ENCODE data around the gene MDH2. TPM values are rescaled to one million over a fixed set of nuclear protein-coding genes. Genes with fewer than 3 reads are reported as not detected.
"Not testable (repeated sequence)": the region's sequence is repeated elsewhere in the genome, so short reads cannot be mapped to it uniquely, and the experiment has no call there.

MDH2 gene
- total RNA-seq, 2 experiments from 2014 or later, result 148 to 166 TPM

DNA sequence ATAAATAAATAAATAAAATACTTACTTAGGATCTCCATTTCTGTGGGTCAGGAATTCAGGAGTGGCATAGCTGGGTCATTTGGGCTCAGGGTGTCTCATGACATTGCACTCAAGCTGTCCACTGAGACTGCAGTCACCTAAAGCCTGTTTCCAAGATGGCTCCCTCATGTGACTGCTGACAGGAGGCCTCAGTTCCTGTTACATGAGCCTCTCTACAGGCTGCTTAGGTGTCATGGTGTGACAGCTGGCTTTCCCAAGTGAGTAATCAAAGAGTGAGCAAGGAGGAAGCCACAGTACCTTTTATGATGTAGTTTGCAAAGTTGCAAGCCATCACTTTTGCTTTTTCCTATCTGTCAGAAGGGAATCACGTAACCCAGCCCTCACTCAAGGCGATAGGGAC lies 55.9 kb downstream of the MDH2 start:
- H3K27ac Mint-ChIP-seq, result not testable (repeated sequence)

DNA sequence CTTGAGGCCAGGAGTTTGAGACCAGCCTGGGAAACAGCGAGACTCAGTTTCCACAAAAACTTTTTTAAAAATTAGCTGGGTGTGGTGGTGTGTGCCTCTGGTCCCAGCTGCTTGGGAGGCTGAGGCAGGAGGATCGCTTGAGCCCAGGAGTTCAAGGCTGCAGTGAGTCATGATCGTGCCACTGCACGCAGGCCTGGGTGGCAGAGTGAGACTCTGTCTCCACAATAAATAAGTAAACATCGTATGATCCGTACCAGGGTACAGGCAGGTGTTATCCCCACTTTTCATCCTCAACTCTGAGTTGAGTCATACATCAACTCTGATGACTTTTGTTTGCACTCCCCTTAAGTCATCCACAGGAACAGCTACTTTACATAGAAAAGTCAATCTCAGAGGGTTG lies 58.2 kb downstream of the MDH2 start:
- DNase-seq; CTCF ChIA-PET; H3K27ac Mint-ChIP-seq; H3K9me3 Mint-ChIP-seq (ENCODE audit: insufficient read depth); H3K4me1 Mint-ChIP-seq (ENCODE audit: low read depth); ATAC-seq; H3K4me3 Mint-ChIP-seq; POLR2A ChIA-PET; H3K27me3 Mint-ChIP-seq (ENCODE audit: low read depth); H3K36me3 Mint-ChIP-seq (ENCODE audit: low read depth): not testable (repeated sequence)

More for the DNA sequence above, 55.9 kb downstream of the MDH2 start:
- ATAC-seq; POLR2A ChIA-PET; H3K9me3 Mint-ChIP-seq (ENCODE audit: insufficient read depth); H3K4me1 Mint-ChIP-seq (ENCODE audit: low read depth); CTCF ChIA-PET; H3K36me3 Mint-ChIP-seq (ENCODE audit: low read depth); H3K4me3 Mint-ChIP-seq; DNase-seq; H3K27me3 Mint-ChIP-seq (ENCODE audit: low read depth): not testable (repeated sequence)

DNA sequence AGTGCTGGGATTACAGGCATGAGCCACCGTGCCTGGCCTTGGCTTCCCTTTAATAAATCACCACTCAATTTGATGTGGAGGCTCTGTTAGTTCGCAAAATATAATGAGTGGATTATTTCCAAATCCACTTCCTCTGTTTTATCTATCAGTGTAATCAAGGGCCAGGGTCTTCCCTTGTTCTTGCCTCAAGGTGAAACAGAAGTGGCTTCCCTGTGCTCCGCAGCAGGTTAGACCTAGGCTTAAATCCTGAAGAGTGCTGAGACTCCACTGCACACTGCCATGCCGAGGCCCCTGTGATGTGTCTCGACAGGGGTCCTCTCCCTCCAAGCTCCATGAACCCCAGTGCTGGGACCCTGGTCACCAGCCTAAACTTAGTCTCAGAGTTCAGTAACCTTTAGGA lies 59.0 kb downstream of the MDH2 start:
- Mint-ChIP-seq H3K9me3 (ENCODE audit: insufficient read depth) (no peaks in the 10 kb centered on the region), H3K27me3 (ENCODE audit: low read depth) (no peaks in the 10 kb centered on the region), H3K4me1 (ENCODE audit: low read depth) (no peaks in the 10 kb centered on the region), H3K4me3 (no peak overlapping the region), H3K27ac (no peak overlapping the region), H3K36me3 (ENCODE audit: low read depth) (no peaks in the 10 kb centered on the region)
- DNase-seq, result no peak
- ChIA-PET POLR2A (no interaction called here), CTCF (no interaction called here)
- ATAC-seq, result no peak

DNA sequence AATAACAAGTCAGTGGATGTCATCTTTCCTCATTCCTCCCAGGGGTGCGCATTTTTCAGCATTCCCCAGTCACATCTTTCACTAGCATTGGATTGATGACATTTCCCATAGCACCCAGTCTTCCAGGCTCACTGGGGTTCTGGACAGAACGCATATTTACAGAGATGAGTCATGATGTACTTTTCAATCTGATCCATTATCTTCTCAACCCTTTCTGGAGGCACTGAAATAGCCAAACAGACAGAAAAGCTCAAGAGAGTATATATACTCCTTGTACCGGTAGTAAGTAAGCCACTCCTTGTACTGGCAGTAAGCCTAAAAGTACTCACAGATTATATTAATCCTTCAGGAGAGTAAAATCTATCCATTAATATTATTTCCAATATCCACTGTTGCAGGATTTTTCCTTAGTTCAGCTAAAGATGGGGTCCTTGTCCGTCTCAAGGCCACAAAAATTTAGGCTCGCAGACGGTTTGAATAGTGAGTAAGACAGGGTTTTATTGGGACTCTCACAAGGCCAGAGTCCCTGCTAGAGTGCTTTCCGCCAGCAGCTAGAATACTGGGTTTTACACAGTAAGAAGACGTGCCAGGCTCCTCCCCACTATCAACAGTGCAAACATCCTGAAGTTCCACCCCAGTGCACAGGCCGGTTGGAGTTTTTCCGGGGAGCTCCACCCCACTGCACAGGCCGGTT lies 60.8 kb downstream of the MDH2 start:
- Mint-ChIP-seq H3K4me1 (ENCODE audit: low read depth) (no peaks in the 10 kb centered on the region), H3K9me3 (ENCODE audit: insufficient read depth) (no peaks in the 10 kb centered on the region), H3K27ac (no peak overlapping the region), H3K4me3 (no peak overlapping the region), H3K36me3 (ENCODE audit: low read depth) (no peaks in the 10 kb centered on the region), H3K27me3 (ENCODE audit: low read depth) (no peaks in the 10 kb centered on the region)
- ChIA-PET CTCF (interaction anchor here (0.9 kb wide), 1 partner anchor 38 kb away, joined by 3 read pairs; no protein-coding TSS in a partner anchor), POLR2A (no interaction called here)
- DNase-seq (no peak), ATAC-seq (no peak)

DNA sequence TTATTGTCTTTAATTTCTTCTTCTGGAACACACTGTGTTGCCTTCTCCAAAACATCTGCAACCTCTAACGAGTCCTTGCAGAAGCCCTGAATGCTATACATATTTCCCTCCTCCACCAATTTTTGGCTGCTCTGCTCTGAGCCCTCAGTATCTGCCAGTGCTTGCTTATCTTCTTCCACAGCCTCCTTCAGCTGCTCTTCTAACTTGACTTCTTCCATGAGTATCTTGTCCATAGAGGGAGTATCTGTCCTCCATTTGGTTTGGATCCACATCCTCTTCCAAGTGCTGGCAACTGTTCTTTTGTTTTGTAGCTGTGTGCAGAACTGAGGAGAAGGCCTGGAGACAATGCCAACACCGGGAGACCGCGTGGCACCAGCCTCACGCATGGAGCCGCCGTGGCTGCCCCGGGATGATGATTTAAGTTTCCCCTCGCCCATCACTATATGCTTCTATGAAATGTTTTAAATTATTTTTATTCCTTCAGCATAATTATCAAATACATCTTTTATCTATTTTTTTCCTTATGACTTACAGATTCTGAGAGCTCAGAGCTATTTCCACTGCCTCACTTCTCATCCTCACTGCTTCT lies 65.2 kb downstream of the MDH2 start:
- ATAC-seq, POLR2A ChIA-PET: not testable (repeated sequence)

DNA sequence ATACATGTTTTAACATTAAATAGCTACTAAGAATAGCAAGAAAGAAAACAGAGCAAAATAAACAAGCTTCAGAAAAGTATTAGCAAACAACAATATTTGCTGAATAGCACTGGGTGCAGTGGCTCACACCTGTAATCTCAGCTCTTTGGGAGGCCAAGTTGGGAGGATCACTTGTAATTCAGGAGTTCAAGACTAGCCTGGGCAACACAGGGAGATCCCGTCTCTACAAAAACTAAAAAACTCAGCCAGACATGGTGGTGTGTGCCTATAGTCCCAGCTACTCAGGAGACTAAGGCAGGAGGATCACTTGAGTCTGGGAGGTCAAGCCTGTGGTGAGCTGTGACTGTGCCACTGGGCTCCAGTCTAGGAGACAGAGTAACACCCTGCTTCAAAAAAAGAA lies 66.8 kb downstream of the MDH2 start:
- POLR2A ChIA-PET; H3K36me3 Mint-ChIP-seq (ENCODE audit: low read depth); H3K4me1 Mint-ChIP-seq (ENCODE audit: low read depth); DNase-seq; H3K9me3 Mint-ChIP-seq (ENCODE audit: insufficient read depth); CTCF ChIA-PET; ATAC-seq; H3K4me3 Mint-ChIP-seq; H3K27ac Mint-ChIP-seq; H3K27me3 Mint-ChIP-seq (ENCODE audit: low read depth): not testable (repeated sequence)

More for the DNA sequence above, 65.2 kb downstream of the MDH2 start:
- H3K4me3 Mint-ChIP-seq; H3K27ac Mint-ChIP-seq; H3K27me3 Mint-ChIP-seq (ENCODE audit: low read depth); CTCF ChIA-PET; DNase-seq; H3K36me3 Mint-ChIP-seq (ENCODE audit: low read depth); H3K4me1 Mint-ChIP-seq (ENCODE audit: low read depth); H3K9me3 Mint-ChIP-seq (ENCODE audit: insufficient read depth): not testable (repeated sequence)

Other genes with a start within 250 kb of the MDH2 start
- not detected for gene CCL24, start 234.3 kb upstream of the MDH2 start, total RNA-seq
- gene RHBDD2, start 169.1 kb upstream of the MDH2 start, total RNA-seq, result 10 to 100 TPM; 18.1 to 18.4 TPM
- 10 to 100 TPM; 31.8 to 32.2 TPM for gene POR, start 133.0 kb upstream of the MDH2 start, total RNA-seq
- gene TMEM120A, start 53.5 kb upstream of the MDH2 start, total RNA-seq, result 10 to 100 TPM; 15.9 to 17.6 TPM
- 10 to 100 TPM; 27.2 to 28.2 TPM for gene STYXL1, start 106 bp upstream of the MDH2 start, total RNA-seq
- gene SRRM3, start 153.8 kb downstream of the MDH2 start, total RNA-seq, result not detected

All from activated CD8-positive, alpha-beta T cell treated with anti-CD3 and anti-CD28 coated beads, Interleukin-2, amount 10 ng/mL, durations not matched to agents 7 days and 5 days (primary cell).